ENCODE measurements around the gene TWF2. TPM values are rescaled to one million over a fixed set of nuclear protein-coding genes. Genes with fewer than 3 reads are reported as not detected.

TWF2 gene
- total RNA-seq, 1 experiment from 2014 or later, result 202 TPM

DNA sequence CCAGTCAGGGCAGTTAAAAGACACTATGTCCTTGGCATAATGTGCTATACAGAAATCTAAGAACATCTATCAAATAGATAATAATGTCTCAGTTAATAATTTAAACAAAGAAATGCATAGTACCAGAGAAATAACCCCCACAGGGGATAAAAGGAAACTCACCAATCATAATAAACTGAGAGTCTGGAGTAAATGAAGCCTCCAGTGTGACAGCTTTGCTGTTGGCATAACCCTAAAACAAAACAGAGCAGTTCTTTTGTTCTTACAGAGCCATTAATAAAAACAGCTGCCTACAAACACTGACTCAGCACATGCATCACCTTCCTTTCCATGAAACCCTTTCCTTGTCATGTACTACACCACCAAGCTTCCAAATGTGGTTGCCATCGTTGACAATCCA lies 20.1 kb upstream of the TWF2 start:
- peak; percentile 46 for DNase-seq (ENCODE audit: low read depth)

GRCh38 chr3:52257911-52258310 lies 19.0 kb upstream of the TWF2 start:
- DNase-seq (ENCODE audit: low read depth), result no peak

DNA sequence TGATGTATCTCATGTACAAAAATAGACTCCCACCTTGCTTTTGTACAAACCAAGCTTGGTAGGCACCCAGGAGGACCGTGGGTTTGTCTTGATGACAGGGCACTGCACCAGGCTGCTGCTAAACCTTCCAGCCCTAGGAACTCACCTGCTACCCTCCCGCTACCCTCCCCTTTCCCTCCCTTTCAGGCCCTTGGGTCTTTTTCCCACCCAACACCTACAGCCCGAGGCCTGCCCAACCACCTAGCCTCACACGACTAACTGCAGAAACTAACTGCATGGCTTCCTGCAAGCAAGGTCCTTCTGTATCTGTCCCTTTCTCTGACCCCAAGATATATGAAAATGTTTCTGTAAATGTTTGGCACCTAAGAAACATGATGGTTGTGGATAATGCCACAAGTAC lies 17.7 kb upstream of the TWF2 start:
- no peak for DNase-seq (ENCODE audit: low read depth)

- no peak for DNase-seq (ENCODE audit: low read depth)
These were observed 17.2 kb upstream of the TWF2 start for GRCh38 chr3:52256159-52256558.

GRCh38 chr3:52254608-52255007 lies 15.7 kb upstream of the TWF2 start:
- DNase-seq (ENCODE audit: low read depth), result no peak

DNA sequence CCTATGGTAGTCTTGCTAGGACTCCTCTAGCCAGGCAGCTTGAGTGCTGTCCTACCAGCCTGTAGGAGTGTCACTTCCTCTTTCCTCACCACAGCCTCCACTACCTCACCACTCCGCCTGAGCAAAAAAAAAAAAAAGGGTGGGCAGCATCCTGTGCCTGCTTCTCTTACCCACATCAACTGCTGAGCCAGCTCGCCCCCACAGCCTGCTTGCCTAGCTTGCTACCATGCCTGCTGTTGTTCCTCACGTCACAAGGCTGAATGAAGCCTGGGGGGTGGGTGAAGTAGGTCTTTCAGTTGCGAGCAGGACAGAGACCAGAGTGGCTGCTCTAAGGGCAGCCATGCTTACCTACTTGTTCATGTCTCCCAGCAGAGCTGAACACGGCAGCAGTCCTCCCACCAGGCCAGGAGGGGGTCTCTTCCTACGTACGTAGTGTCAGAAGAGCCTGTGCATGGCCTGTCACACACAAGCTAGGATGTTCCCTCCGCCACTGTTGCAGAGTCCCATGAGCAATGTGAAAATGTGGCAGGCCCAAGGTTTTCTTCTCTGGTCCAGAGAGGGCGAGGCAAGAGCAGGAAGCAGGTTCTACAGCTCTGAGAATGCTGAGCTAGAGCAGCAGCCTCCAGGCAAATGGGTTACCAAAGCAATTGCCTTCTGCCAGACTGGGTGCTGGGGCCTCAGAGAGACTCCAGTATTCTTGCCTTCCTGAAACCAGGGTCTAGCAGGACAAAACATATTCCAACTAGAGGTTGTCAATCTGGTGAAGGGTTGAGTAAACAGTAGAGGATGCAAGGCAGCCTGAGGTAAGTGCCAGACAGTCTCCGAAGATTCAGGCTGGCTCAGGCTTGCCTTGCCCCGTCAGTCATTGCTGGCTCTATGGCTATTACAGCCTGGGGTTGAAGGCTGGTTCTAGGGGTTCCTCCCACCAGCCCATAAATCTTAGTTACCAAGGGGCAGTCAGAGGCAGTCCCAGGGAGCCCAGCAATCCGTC lies 14.7 kb upstream of the TWF2 start:
- peak; percentile 87 for DNase-seq (ENCODE audit: low read depth)

- DNase-seq (ENCODE audit: low read depth), result no peak
These were observed 11.2 kb upstream of the TWF2 start for GRCh38 chr3:52250122-52250521.

GRCh38 chr3:52249683-52250082 lies 10.7 kb upstream of the TWF2 start:
- no peak for DNase-seq (ENCODE audit: low read depth)

GRCh38 chr3:52248816-52249547 lies 10.0 kb upstream of the TWF2 start:
- DNase-seq (ENCODE audit: low read depth), result no peak

DNA sequence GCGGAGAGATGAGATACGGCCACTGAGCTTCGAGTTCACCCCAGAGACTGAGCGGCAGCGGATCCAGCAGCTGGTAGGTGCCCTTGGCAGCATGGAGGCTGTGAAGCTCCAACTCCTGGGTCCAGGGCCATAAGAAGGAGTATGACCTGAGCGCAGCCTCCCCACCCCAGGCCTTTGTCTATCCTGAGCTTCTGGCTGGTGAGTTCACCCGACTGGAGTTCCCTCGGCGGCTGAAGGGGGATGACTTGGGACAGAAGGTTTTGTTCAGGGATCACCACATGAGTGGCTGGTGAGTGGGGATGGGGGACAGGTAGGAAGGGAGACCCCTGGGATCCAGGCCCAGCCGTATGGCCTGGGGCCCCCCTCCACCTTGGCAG lies 9.2 kb upstream of the TWF2 start:
- no peak for DNase-seq (ENCODE audit: low read depth)

DNA sequence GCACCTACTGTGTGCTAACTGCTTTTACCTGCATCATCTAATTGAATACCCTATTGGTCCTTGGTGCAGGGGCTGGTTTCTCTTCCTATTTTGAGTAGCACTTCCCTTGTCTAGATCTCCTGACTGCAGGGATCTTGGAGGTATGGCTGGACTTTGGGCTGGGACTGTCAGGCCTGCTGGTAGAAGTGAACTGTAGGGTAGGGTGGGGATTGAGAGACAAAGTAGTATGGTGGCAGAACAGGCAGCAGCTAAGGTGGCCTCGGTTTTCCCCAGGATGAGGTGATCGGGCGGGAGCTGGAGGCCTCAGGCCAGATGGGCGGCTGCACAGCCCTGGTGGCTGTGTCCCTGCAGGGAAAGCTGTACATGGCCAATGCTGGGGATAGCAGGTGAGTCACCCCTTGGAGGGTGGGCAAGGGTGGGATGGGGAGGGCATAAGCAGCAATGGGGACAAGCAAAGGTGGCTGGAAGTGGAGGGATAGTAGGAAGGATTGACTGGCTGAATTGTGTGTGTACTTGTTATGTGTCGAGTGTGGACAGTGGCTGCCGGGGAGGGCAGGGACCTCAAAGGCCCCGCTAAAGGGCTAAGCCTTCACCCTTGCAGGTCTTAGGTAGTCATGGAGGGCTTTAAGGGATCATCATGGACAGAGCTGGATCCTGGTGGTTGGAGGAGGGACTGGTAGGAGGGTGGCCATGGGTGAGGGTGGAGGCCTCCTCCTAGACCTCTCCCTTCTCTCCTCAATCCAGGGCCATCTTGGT lies 8.6 kb upstream of the TWF2 start:
- no peak for DNase-seq (ENCODE audit: low read depth)

DNA sequence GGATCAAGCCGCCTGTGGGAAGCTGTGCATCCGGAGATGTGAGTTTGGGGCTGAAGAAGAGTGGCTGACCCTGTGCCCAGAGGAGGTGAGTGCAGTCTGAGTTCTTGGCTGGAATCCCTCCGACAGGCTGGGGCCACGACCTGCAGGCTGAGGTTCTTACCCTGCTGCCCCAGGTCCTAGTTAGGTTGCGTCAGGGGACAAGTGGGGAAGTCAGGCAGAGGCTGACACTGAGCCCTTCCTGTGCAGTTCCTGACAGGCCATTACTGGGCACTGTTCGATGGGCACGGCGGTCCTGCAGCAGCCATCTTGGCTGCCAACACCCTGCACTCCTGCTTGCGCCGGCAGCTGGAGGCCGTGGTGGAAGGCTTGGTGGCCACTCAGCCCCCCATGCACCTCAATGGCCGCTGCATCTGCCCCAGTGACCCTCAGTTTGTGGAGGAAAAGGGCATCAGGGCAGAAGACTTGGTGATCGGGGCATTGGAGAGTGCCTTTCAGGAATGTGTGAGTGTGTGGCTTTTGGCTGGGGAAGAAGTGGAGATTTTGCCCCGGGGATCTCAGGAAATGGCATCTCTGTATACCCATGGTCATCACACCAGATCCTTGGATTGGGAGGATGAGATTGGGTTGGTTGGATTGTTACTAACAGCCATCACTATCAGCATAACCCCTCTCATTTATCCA lies 7.9 kb upstream of the TWF2 start:
- no peak for DNase-seq (ENCODE audit: low read depth)

DNA sequence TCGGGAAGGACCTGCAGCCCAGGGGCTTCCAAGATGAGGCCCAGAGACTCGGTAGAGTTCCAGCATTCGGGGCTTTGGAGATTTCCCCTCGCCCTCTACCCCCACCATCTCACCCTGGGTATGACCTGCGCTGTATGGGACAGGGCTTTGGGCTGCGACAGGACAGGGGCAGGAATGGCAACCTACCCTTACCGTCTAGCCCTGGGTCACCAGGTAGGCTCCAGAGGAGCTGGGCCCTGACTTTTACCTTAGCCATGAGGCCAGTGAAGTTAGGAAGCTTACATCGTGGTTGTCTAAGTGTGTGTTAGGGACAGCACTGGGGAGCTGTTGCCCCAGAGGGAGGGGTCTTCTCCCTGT lies 7.3 kb upstream of the TWF2 start:
- DNase-seq (ENCODE audit: low read depth), result no peak

GRCh38 chr3:52245322-52246263 lies 6.6 kb upstream of the TWF2 start, which contains the start of gene PPM1M:
Gene PPM1M, plus strand, starts transcription at chr3:52245759. Its CDS starts 66 bp downstream, at chr3:52245825.
- no peak for DNase-seq (ENCODE audit: low read depth)

DNA sequence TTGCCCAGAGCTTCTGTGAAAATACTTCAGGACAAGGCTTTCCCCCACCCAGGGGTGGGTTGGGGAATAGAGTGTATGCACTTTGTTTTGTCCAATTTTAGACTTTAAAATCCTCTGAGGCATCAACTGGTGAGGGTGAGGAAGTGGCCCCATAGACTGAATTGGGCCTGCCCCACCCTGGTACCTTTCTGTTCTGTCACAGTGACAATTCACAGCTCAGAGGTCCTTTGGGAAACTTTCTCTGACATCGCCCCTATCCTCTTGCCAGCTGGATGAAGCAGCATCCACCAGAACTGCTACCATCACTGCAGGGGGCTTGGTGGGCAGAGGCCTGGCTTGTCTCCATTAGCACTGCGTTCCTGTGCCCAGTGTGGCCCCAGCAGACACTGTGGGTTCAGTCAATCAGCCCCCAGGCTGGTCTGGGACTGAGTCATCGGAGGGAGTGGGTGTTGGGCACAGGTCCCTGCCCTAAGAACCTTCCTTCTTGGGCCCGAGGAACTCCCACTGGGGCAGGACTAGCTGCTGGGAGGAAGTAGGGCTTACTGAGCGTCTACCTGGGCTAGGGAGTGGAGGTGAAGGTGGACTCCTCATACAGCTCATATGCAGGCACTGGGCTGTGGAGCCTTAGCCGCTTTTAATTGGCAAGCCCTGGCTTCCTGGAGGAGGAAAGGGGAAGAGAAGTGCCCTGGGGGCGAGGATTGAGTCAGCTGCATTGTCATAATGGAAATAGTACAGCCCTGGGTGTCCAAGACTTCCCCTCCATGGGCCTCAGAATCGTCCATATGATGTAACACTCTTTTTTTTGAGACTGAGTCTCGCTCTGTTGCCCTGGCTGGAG lies 5.1 kb upstream of the TWF2 start:
- DNase-seq (ENCODE audit: low read depth), result peak; percentile 67

DNA sequence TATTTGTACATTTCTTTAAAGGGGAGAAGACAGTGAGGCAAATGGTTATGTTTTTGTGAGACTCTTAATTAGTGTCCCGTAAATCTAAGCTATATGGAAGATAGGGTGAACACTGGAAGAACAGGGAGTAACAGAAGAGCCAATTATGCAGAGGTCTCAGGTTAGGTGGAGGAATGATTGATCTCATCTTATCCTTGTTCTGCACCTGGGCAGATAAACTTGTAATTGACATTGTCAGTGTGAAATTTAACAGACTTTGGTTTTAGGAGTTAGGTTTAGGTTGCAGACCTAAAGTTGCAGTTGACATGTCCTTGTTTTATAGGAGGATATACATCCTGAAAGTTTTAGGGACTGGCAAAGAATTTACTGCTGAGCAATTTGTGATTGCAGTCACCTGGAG lies 3.1 kb upstream of the TWF2 start:
- no peak for DNase-seq (ENCODE audit: low read depth)

GRCh38 chr3:52240886-52241370 lies 2.0 kb upstream of the TWF2 start:
- DNase-seq (ENCODE audit: low read depth), result no peak

GRCh38 chr3:52240059-52240885 lies 1.3 kb upstream of the TWF2 start:
- DNase-seq (ENCODE audit: low read depth), result peak; percentile 56

Measured in HT1080 (cell line).